Large intestine (tissue), 3 donors: ENCODE measurements around the gene SOST. TPM values are rescaled to one million over a fixed set of nuclear protein-coding genes. Genes with fewer than 3 reads are reported as not detected.

Source experiments
- DNase-seq, 2 donors: peaks; one replicate each; pipeline versions ENCODE4 v3.0.0 to v3.0.0-alpha.2; 2013
- H3K27ac ChIP-seq: one replicate; pipeline ENCODE4 v1.5.1; 2013; ENCODE audit warnings: low read length
- H3K27me3 ChIP-seq: 2 replicates; pipeline ENCODE4 v1.6.1; 2013; ENCODE audit warnings: low read length; ENCODE audit not compliant: control insufficient read depth, insufficient read depth
- H3K36me3 ChIP-seq: 2 replicates; pipeline ENCODE4 v1.6.1; 2013; ENCODE audit warnings: low read length; ENCODE audit not compliant: control insufficient read depth, insufficient read depth
- H3K4me1 ChIP-seq: one replicate; pipeline ENCODE4 v1.6.1; 2013; ENCODE audit warnings: low read length; ENCODE audit not compliant: control insufficient read depth, insufficient read depth
- H3K4me3 ChIP-seq: one replicate; pipeline ENCODE4 v1.5.1; 2013; ENCODE audit warnings: low read length
- H3K9me3 ChIP-seq: one replicate; pipeline ENCODE4 v1.6.1; 2013; ENCODE audit warnings: mild to moderate bottlenecking, low read depth, low read length, moderate library complexity; ENCODE audit not compliant: control insufficient read depth
- WGBS: methylation state at CpG from one replicate; pipeline ENCODE4 v1.1.5; 2013; ENCODE audit warnings: low lambda C conversion rate; ENCODE audit not compliant: insufficient coverage; 5-methylcytosine and 5-hydroxymethylcytosine counted together
- polyA plus RNA-seq: library from polyadenylated mRNA; unstranded; fragments of 120-200 nt; gene quantifications from one replicate; pipeline ENCODE4 v1.2.1, GENCODE V29; 2013

SOST gene
- polyA plus RNA-seq, 1 donor = not detected

GRCh38 chr17:43750153-43750552 is 8.4 kb downstream of the SOST start:
- Histone ChIP-seq H3K27ac (no peak overlapping the region), H3K36me3 (no peaks in the 10 kb centered on the region), H3K4me3 (no peak overlapping the region), H3K9me3 (peaks cover 3% of the 10 kb centered on the region), H3K4me1 (no peaks in the 10 kb centered on the region), H3K27me3 (peaks cover 34% of the 10 kb centered on the region)
- DNase-seq = no peak
- WGBS = no CpG with 5 or more reads among the region's 5 CpGs

- Histone ChIP-seq H3K27me3 (peaks cover 23% of the 10 kb centered on the region), H3K9me3 (no peaks in the 10 kb centered on the region), H3K36me3 (no peaks in the 10 kb centered on the region), H3K27ac (no peak overlapping the region), H3K4me3 (no peak overlapping the region), H3K4me1 (no peaks in the 10 kb centered on the region)
- no peak for DNase-seq
- no CpG with 5 or more reads among the region's 6 CpGs for WGBS
Observed at GRCh38 chr17:43745541-43745940, 13.1 kb downstream of the SOST start.

GRCh38 chr17:43741636-43742035 is 17.0 kb downstream of the SOST start:
- Histone ChIP-seq H3K36me3 (no peaks in the 10 kb centered on the region), H3K27ac (no peak overlapping the region), H3K27me3 (peaks cover 21% of the 10 kb centered on the region), H3K9me3 (no peaks in the 10 kb centered on the region), H3K4me1 (no peaks in the 10 kb centered on the region), H3K4me3 (no peak overlapping the region)
- DNase-seq = no peak
- no CpG with 5 or more reads among the region's 5 CpGs for WGBS

- Histone ChIP-seq H3K27ac (no peak overlapping the region), H3K27me3 (peaks cover 12% of the 10 kb centered on the region), H3K36me3 (no peaks in the 10 kb centered on the region), H3K4me1 (no peaks in the 10 kb centered on the region), H3K9me3 (no peaks in the 10 kb centered on the region), H3K4me3 (no peak overlapping the region)
- no peak for DNase-seq
- WGBS = no CpG with 5 or more reads among the region's 4 CpGs
Observed at GRCh38 chr17:43740541-43740940, 18.1 kb downstream of the SOST start.

- DNase-seq = no peak
- H3K27ac ChIP-seq = no peak overlapping the region
- no peaks in the 10 kb centered on the region for H3K27me3 ChIP-seq
- no peaks in the 10 kb centered on the region for H3K9me3 ChIP-seq
- H3K36me3 ChIP-seq = no peaks in the 10 kb centered on the region
- H3K4me3 ChIP-seq = no peak overlapping the region
- no peaks in the 10 kb centered on the region for H3K4me1 ChIP-seq
- WGBS = no CpG with 5 or more reads among the region's 2 CpGs
Observed at GRCh38 chr17:43737722-43738121, 20.9 kb downstream of the SOST start.

- Histone ChIP-seq H3K4me3 (no peak overlapping the region), H3K27ac (no peak overlapping the region), H3K9me3 (no peaks in the 10 kb centered on the region), H3K4me1 (no peaks in the 10 kb centered on the region), H3K36me3 (no peaks in the 10 kb centered on the region), H3K27me3 (no peaks in the 10 kb centered on the region)
- DNase-seq = no peak
- WGBS = no CpG with 5 or more reads among the region's 2 CpGs
Observed at GRCh38 chr17:43736389-43736788, 22.2 kb downstream of the SOST start.

GRCh38 chr17:43734376-43734775 is 24.2 kb downstream of the SOST start:
- Histone ChIP-seq H3K4me3 (no peak overlapping the region), H3K36me3 (no peaks in the 10 kb centered on the region), H3K9me3 (no peaks in the 10 kb centered on the region), H3K4me1 (no peaks in the 10 kb centered on the region), H3K27me3 (no peaks in the 10 kb centered on the region), H3K27ac (no peak overlapping the region)
- no peak for DNase-seq
- WGBS = 80% methylated on average over 1 of the region's 5 CpGs

- Histone ChIP-seq H3K27me3 (no peaks in the 10 kb centered on the region), H3K9me3 (no peaks in the 10 kb centered on the region), H3K4me3 (no peak overlapping the region), H3K4me1 (no peaks in the 10 kb centered on the region), H3K27ac (no peak overlapping the region), H3K36me3 (no peaks in the 10 kb centered on the region)
- DNase-seq = no peak
- no CpG with 5 or more reads among the region's 1 CpG for WGBS
Observed at GRCh38 chr17:43733956-43734355, 24.6 kb downstream of the SOST start.

- WGBS = no CpG with 5 or more reads among the region's 2 CpGs
- Histone ChIP-seq H3K4me3 (no peak overlapping the region), H3K36me3 (no peaks in the 10 kb centered on the region), H3K9me3 (no peaks in the 10 kb centered on the region), H3K27ac (no peak overlapping the region), H3K27me3 (no peaks in the 10 kb centered on the region), H3K4me1 (no peaks in the 10 kb centered on the region)
- no peak for DNase-seq
Observed at GRCh38 chr17:43732958-43733357, 25.6 kb downstream of the SOST start.

GRCh38 chr17:43728081-43728480 is 30.5 kb downstream of the SOST start:
- DNase-seq = no peak

GRCh38 chr17:43723697-43724359 is 34.8 kb downstream of the SOST start:
- WGBS = 100% methylated on average over 1 of the region's 6 CpGs
- no peaks in the 10 kb centered on the region for H3K27me3 ChIP-seq
- H3K27ac ChIP-seq = no peak overlapping the region

More at GRCh38 chr17:43728081-43728480, 30.5 kb downstream of the SOST start:
- Histone ChIP-seq H3K9me3 (no peaks in the 10 kb centered on the region), H3K27me3 (no peaks in the 10 kb centered on the region), H3K27ac (no peak overlapping the region), H3K4me3 (no peak overlapping the region), H3K36me3 (no peaks in the 10 kb centered on the region), H3K4me1 (no peaks in the 10 kb centered on the region)
- WGBS = 100% methylated on average over 3 of the region's 8 CpGs

More at GRCh38 chr17:43723697-43724359, 34.8 kb downstream of the SOST start:
- Histone ChIP-seq H3K4me1 (no peaks in the 10 kb centered on the region), H3K4me3 (no peak overlapping the region), H3K9me3 (no peaks in the 10 kb centered on the region), H3K36me3 (no peaks in the 10 kb centered on the region)
- no peak for DNase-seq
